CD14-positive monocyte (primary cell): ENCODE results near the gene CEP83. TPM values are rescaled to one million over a fixed set of nuclear protein-coding genes. Genes with fewer than 3 reads are reported as not detected.
A peak's percentile ranks its signal among the peaks of the same experiment; 100 is the strongest.

Experiments used
- DNase-seq, 3 donors: peaks; one replicate each; pipeline ENCODE4 v3.0.0-alpha.2; 2011 to 2022
- H2AFZ ChIP-seq: 2 replicates; pipeline ENCODE4 v1.6.0; 2012; ENCODE audit warnings: mild to moderate bottlenecking, low read depth, low read length, inconsistent platforms; ENCODE audit not compliant: insufficient read depth, poor library complexity, severe bottlenecking
- H3K27ac ChIP-seq, 2 donors: 1 replicate in 1 of 2; 2 replicates in 1 of 2; pipeline ENCODE4 v1.5.1; 2012 to 2013; ENCODE audit warnings: low read length in 2 of 2, control low read depth in 1 of 2, inconsistent platforms in 1 of 2, low read depth in 1 of 2, mild to moderate bottlenecking in 1 of 2
- H3K27me3 ChIP-seq, 2 donors: one replicate each; pipeline versions ENCODE4 v1.6.0 to v1.6.1; 2011 to 2013; ENCODE audit warnings: low read length in 2 of 2; ENCODE audit not compliant: control insufficient read depth in 2 of 2, insufficient read depth in 2 of 2
- H3K36me3 ChIP-seq, 2 donors: replicated peaks in 1 of 2; 1 replicate in 1 of 2; 2 replicates in 1 of 2; pipeline versions ENCODE4 v1.5.1 to v1.6.1; 2012 to 2013; ENCODE audit warnings: low read length in 2 of 2, control low read depth in 1 of 2, inconsistent platforms in 1 of 2, mild to moderate bottlenecking in 1 of 2; ENCODE audit not compliant: insufficient read depth in 2 of 2, control insufficient read depth in 1 of 2
- H3K4me1 ChIP-seq, 2 donors: 1 replicate in 1 of 2; 2 replicates in 1 of 2; pipeline versions ENCODE4 v1.5.1 to v1.6.1; 2012 to 2013; ENCODE audit warnings: low read length in 2 of 2, control low read depth in 1 of 2, inconsistent platforms in 1 of 2, mild to moderate bottlenecking in 1 of 2, moderate library complexity in 1 of 2; ENCODE audit not compliant: insufficient read depth in 2 of 2, control insufficient read depth in 1 of 2
- H3K4me2 ChIP-seq: replicated peaks from 2 replicates; pipeline ENCODE3; 2012; ENCODE audit warnings: low read length, moderate library complexity, mild to moderate bottlenecking; ENCODE audit not compliant: poor library complexity, severe bottlenecking; ENCODE audit errors: extremely low read depth
- H3K4me3 ChIP-seq, 3 experiments: fragments of 200-600 bp in 1 of 3; sonication (generic) in 1 of 3; replicated peaks in 1 of 3; 1 replicate in 2 of 3; 2 replicates in 1 of 3; pipeline ENCODE4 v1.5.1; 2011 to 2013; ENCODE audit warnings: low read length in 3 of 3, mild to moderate bottlenecking in 3 of 3, control low read depth in 2 of 3, low read depth in 2 of 3, inconsistent platforms in 1 of 3, moderate library complexity in 1 of 3
- H3K79me2 ChIP-seq: 2 replicates; pipeline ENCODE4 v1.6.0; 2012; ENCODE audit warnings: mild to moderate bottlenecking, control low read depth, inconsistent platforms, low read length, moderate library complexity; ENCODE audit not compliant: insufficient read depth
- H3K9ac ChIP-seq: 2 replicates; pipeline ENCODE4 v1.6.0; 2017; ENCODE audit warnings: low read length, mild to moderate bottlenecking; ENCODE audit not compliant: insufficient read depth, poor library complexity, severe bottlenecking
- H3K9me3 ChIP-seq, 2 donors: replicated peaks in 1 of 2; 1 replicate in 1 of 2; 2 replicates in 1 of 2; pipeline versions ENCODE4 v1.5.1 to v1.6.1; 2012 to 2013; ENCODE audit warnings: low read length in 2 of 2, control low read depth in 1 of 2; ENCODE audit not compliant: control insufficient read depth in 1 of 2, insufficient read depth in 1 of 2
- H4K20me1 ChIP-seq: 2 replicates; pipeline ENCODE4 v1.6.0; 2012; ENCODE audit warnings: mild to moderate bottlenecking, low read length, control low read depth, moderate library complexity; ENCODE audit not compliant: insufficient read depth
- H3K27ac Mint-ChIP-seq, 7 donors: one replicate each; pipeline ENCODE4 v1.8.0; 2020; ENCODE audit warnings: mild to moderate bottlenecking in 7 of 7, mixed read lengths in 7 of 7, moderate library complexity in 6 of 7, inconsistent platforms in 2 of 7
- H3K27me3 Mint-ChIP-seq, 3 donors: one replicate each; pipeline ENCODE4 v1.8.0; 2021 to 2022; ENCODE audit warnings: low read depth in 3 of 3, mild to moderate bottlenecking in 3 of 3, mixed read lengths in 3 of 3, moderate library complexity in 3 of 3, inconsistent platforms in 1 of 3
- H3K36me3 Mint-ChIP-seq, 2 donors: one replicate each; pipeline ENCODE4 v1.8.0; 2020; ENCODE audit warnings: mixed read lengths in 2 of 2, inconsistent platforms in 1 of 2, mild to moderate bottlenecking in 1 of 2
- H3K4me1 Mint-ChIP-seq: one replicate; pipeline ENCODE4 v1.8.0; 2020; ENCODE audit warnings: mild to moderate bottlenecking, mixed read lengths
- H3K4me3 Mint-ChIP-seq, 2 donors: one replicate each; pipeline ENCODE4 v1.8.0; 2020; ENCODE audit warnings: mild to moderate bottlenecking in 2 of 2, mixed read lengths in 2 of 2, moderate library complexity in 1 of 2
- H3K9me3 Mint-ChIP-seq, 7 donors: one replicate each; pipeline ENCODE4 v1.8.0; 2020 to 2022; ENCODE audit warnings: mixed read lengths in 7 of 7, mild to moderate bottlenecking in 6 of 7, moderate library complexity in 6 of 7, inconsistent platforms in 2 of 7
- WGBS: methylation state at CpG from one replicate; pipeline ENCODE4 v1.1.5; 2013; ENCODE audit warnings: missing lambda C conversion rate; ENCODE audit not compliant: insufficient coverage; 5-methylcytosine and 5-hydroxymethylcytosine counted together
- intact Hi-C, 2 donors: fragments of 100-400 bp; cut with micrococcal nuclease; formaldehyde crosslinking; loops; one replicate each; pipeline versions ENCODE4 v1.15.0 to v1.15.1; 2023
- polyA plus RNA-seq, 3 donors: library from polyadenylated mRNA; depleted of rRNA in 1 of 3; unstranded in 2 of 3; stranded (reverse) in 1 of 3; fragments of 300-500 nt in 2 of 3; fragments of >200 nt in 1 of 3; fragmentation: Illumina TruSeq in 2 of 3; gene quantifications; 1 replicate in 2 of 3; 2 replicates in 1 of 3; pipeline ENCODE4 v1.2.3, GENCODE V29; 2012 to 2021
- TF ChIP-seq, protein P1 (sequence below): fragments of 200-600 bp; IDR thresholded peaks from one replicate; pipeline ENCODE4 v1.8.0; 2022; ENCODE audit warnings: antibody characterized with exemption, mild to moderate bottlenecking

CEP83 gene
- polyA plus RNA-seq, 3 donors: 0.73 to 3.1 (median 1.0) TPM

DNA sequence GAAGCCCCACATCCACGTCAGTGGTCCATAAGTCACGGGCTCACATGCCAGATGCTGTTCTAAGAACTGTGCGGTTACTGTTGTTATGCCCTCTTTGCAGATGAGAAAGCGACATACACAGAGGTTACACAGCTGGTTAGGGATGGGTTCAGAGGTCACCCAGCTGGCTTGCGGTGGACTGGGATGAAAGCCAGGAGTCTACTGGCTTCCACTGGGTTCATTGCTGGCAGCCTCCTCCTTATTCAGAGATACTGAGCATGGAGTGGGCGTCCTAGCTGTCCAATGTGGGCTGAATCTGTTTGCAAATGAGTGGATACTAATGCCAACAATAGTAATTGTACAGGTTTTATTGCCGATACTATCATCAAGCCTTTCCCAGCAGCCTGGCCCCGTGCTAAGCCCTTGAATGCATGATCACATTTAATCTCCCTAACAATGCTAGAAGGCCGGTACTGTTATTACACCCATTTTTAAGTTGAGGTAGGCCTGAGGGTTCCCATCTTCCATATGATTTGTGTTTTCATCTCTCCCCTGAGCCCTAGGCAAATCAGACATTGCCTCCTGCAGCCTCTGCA is 182.2 kb downstream of the CEP83 start:
- Histone ChIP-seq H3K9me3 (no peaks in the 10 kb centered on the region), H3K9ac (no peak overlapping the region), H2AFZ (no peak overlapping the region), H3K79me2 (no peaks in the 10 kb centered on the region), H4K20me1 (peaks cover 8% of the 10 kb centered on the region), H3K4me2 (no peak overlapping the region), H3K36me3 (peaks cover 38 to 93% of the 10 kb centered on the region in 2 donors), H3K4me1 (peaks cover 16 to 20% of the 10 kb centered on the region in 2 donors), H3K27me3 (no peaks in the 10 kb centered on the region), H3K4me3 (no peak overlapping the region), H3K27ac (peak overlapping the region in 1 of 2 donors; percentile 18)
- intact Hi-C loops: no loop called here
- no peak for DNase-seq
- H3K9me3 Mint-ChIP-seq: no peaks in the 10 kb centered on the region
- peaks cover 66 to 84% of the 10 kb centered on the region in 2 donors for H3K36me3 Mint-ChIP-seq
- H3K4me3 Mint-ChIP-seq: no peak overlapping the region
- H3K4me1 Mint-ChIP-seq: peaks cover 25% of the 10 kb centered on the region
- H3K27me3 Mint-ChIP-seq: no peaks in the 10 kb centered on the region
- H3K27ac Mint-ChIP-seq: peak overlapping the region in 4 of 7 donors; percentile 5 to 82 (median 53)
- 99% methylated on average over 7 of the region's 9 CpGs for WGBS
- TF ChIP-seq, protein P1, sequence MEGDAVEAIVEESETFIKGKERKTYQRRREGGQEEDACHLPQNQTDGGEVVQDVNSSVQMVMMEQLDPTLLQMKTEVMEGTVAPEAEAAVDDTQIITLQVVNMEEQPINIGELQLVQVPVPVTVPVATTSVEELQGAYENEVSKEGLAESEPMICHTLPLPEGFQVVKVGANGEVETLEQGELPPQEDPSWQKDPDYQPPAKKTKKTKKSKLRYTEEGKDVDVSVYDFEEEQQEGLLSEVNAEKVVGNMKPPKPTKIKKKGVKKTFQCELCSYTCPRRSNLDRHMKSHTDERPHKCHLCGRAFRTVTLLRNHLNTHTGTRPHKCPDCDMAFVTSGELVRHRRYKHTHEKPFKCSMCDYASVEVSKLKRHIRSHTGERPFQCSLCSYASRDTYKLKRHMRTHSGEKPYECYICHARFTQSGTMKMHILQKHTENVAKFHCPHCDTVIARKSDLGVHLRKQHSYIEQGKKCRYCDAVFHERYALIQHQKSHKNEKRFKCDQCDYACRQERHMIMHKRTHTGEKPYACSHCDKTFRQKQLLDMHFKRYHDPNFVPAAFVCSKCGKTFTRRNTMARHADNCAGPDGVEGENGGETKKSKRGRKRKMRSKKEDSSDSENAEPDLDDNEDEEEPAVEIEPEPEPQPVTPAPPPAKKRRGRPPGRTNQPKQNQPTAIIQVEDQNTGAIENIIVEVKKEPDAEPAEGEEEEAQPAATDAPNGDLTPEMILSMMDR: no peak

DNA sequence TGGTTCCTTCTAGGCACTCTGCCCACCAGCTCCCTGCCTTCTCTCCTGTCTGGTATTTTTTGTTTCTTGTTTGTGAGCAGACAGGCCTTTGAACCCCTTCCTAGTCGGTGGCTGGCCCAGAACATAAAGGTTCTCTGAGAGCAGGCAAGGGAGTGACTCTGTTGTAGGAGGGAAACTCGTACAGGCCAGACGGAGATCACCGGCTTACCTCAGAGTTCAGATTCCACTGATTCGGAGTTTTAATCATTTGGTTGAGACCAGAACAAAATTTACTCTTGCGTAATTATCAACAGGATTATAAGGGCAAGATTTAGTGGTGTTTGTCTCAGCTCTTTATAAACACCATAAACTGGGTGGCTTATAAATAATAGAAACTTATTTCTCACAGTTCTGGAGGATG is 182.9 kb downstream of the CEP83 start:
- H3K9ac ChIP-seq: no peak overlapping the region
- no peaks in the 10 kb centered on the region for H3K27me3 ChIP-seq
- no peaks in the 10 kb centered on the region for H3K9me3 ChIP-seq
- DNase-seq: no peak
- TF ChIP-seq, protein P1: no peak
- Mint-ChIP-seq H3K27ac (peak overlapping the region in 1 of 7 donors; percentile 21), H3K36me3 (peaks cover 66 to 85% of the 10 kb centered on the region in 2 donors), H3K9me3 (no peaks in the 10 kb centered on the region), H3K4me3 (no peak overlapping the region), H3K4me1 (peaks cover 25% of the 10 kb centered on the region), H3K27me3 (no peaks in the 10 kb centered on the region)
- no peak overlapping the region for H3K4me3 ChIP-seq
- WGBS: no CpG with 5 or more reads among the region's 6 CpGs
- H3K79me2 ChIP-seq: no peaks in the 10 kb centered on the region
- peaks cover 43 to 88% of the 10 kb centered on the region in 2 donors for H3K36me3 ChIP-seq
- H3K27ac ChIP-seq: peak overlapping the region in 1 of 2 donors; percentile 23
- no peak overlapping the region for H2AFZ ChIP-seq
- peaks cover 11 to 17% of the 10 kb centered on the region in 2 donors for H3K4me1 ChIP-seq
- H4K20me1 ChIP-seq: peaks cover 8% of the 10 kb centered on the region
- intact Hi-C loops: no loop called here
- H3K4me2 ChIP-seq: no peak overlapping the region
